SU-DHL-6 (cell line): Measurements from ENCODE around the gene DLL4.

Experiments
- H2AFZ ChIP-seq: fragments of 200-600 bp; sonication (generic); 2 replicates; pipeline ENCODE4 v1.6.1; 2014; ENCODE audit warnings: low read depth, mild to moderate bottlenecking, moderate library complexity, mixed read lengths, antibody characterized with exemption, low read length; ENCODE audit not compliant: severe bottlenecking
- H3F3A ChIP-seq: fragments of 200-600 bp; shearing (Covaris generic); 2 replicates; pipeline ENCODE4 v1.6.0; 2016; ENCODE audit warnings: antibody characterized with exemption, mild to moderate bottlenecking; ENCODE audit not compliant: insufficient read depth
- H3K27ac ChIP-seq: fragments of 200-600 bp; sonication (generic); 2 replicates; pipeline ENCODE4 v1.5.1; 2016; ENCODE audit warnings: low read depth, mild to moderate bottlenecking, low read length, moderate library complexity, mixed read lengths
- H3K27me3 ChIP-seq: fragments of 200-600 bp; sonication (generic), shearing (Covaris generic); 2 replicates; pipeline ENCODE4 v1.6.0; 2014; ENCODE audit warnings: mild to moderate bottlenecking, low read length
- H3K36me3 ChIP-seq: fragments of 200-600 bp; sonication (generic); 2 replicates; pipeline ENCODE4 v1.6.1; 2014; ENCODE audit warnings: mild to moderate bottlenecking, low read length, mixed read lengths
- H3K4me2 ChIP-seq: fragments of 300-600, 200-600 bp; shearing (Covaris generic), sonication (generic); 2 replicates; pipeline ENCODE4 v1.6.0; 2014; ENCODE audit warnings: low read length, low read depth, mild to moderate bottlenecking; ENCODE audit not compliant: poor library complexity, severe bottlenecking
- H3K4me3 ChIP-seq: fragments of 200-600 bp; sonication (generic); 2 replicates; pipeline ENCODE4 v1.5.1; 2014; ENCODE audit warnings: antibody characterized with exemption, low read length, mild to moderate bottlenecking, mixed read lengths; ENCODE audit not compliant: insufficient read depth, poor library complexity, severe bottlenecking
- H3K79me2 ChIP-seq: fragments of 200-600 bp; sonication (generic); 2 replicates; pipeline ENCODE4 v1.6.1; 2014; ENCODE audit warnings: mild to moderate bottlenecking, low read length, moderate library complexity; ENCODE audit not compliant: insufficient read depth
- H3K9ac ChIP-seq: fragments of 200-600 bp; sonication (generic); 2 replicates; pipeline ENCODE4 v1.7.0; 2014; ENCODE audit warnings: mild to moderate bottlenecking, low read length
- H3K9me2 ChIP-seq: fragments of 200-600 bp; sonication (generic); replicated peaks from 2 replicates; pipeline ENCODE4 v1.6.1; 2014; ENCODE audit warnings: low read length; ENCODE audit not compliant: insufficient read depth
- H3K9me3 ChIP-seq: fragments of 200-600 bp; sonication (generic); 2 replicates; pipeline ENCODE4 v1.6.1; 2014; ENCODE audit warnings: low read length, mixed read lengths; ENCODE audit not compliant: insufficient read depth
- H4K20me1 ChIP-seq: fragments of 200-600 bp; sonication (generic); 2 replicates; pipeline ENCODE4 v1.6.1; 2014; ENCODE audit warnings: low read depth, mild to moderate bottlenecking, antibody characterized with exemption, low read length, moderate library complexity, mixed read lengths
- EZH2phosphoT487 ChIP-seq: fragments of 200-600 bp; sonication (generic), shearing (Covaris generic); conservative IDR thresholded peaks from 2 replicates; pipeline ENCODE4 v1.6.1; 2018; ENCODE audit warnings: mild to moderate bottlenecking, antibody characterized with exemption, low read length, moderate library complexity, mixed read lengths
- TF ChIP-seq, protein P1 (sequence below): fragments of 200-600 bp; sonication (generic); IDR thresholded peaks from one replicate; pipeline ENCODE4 v1.5.1; 2017; ENCODE audit warnings: antibody characterized with exemption, mild to moderate bottlenecking, low read length, moderate library complexity; ENCODE audit not compliant: insufficient read depth, poor library complexity, severe bottlenecking

DLL4 gene

GRCh38 chr15:40921949-40922607 lies 7.1 kb upstream of the DLL4 start:
- H3K4me2 ChIP-seq = no peak overlapping the region
- H3K36me3 ChIP-seq = no peaks in the 10 kb centered on the region
- no peak overlapping the region for H2AFZ ChIP-seq
- no peak overlapping the region for H3K27ac ChIP-seq
- H3K9me2 ChIP-seq = no peaks in the 10 kb centered on the region
- H3K27me3 ChIP-seq = no peaks in the 10 kb centered on the region
- no peaks in the 10 kb centered on the region for H3K9me3 ChIP-seq
- no peak overlapping the region for H3K4me3 ChIP-seq
- H4K20me1 ChIP-seq = no peaks in the 10 kb centered on the region
- TF ChIP-seq EZH2phosphoT487 = no peak
- TF ChIP-seq, protein P1, sequence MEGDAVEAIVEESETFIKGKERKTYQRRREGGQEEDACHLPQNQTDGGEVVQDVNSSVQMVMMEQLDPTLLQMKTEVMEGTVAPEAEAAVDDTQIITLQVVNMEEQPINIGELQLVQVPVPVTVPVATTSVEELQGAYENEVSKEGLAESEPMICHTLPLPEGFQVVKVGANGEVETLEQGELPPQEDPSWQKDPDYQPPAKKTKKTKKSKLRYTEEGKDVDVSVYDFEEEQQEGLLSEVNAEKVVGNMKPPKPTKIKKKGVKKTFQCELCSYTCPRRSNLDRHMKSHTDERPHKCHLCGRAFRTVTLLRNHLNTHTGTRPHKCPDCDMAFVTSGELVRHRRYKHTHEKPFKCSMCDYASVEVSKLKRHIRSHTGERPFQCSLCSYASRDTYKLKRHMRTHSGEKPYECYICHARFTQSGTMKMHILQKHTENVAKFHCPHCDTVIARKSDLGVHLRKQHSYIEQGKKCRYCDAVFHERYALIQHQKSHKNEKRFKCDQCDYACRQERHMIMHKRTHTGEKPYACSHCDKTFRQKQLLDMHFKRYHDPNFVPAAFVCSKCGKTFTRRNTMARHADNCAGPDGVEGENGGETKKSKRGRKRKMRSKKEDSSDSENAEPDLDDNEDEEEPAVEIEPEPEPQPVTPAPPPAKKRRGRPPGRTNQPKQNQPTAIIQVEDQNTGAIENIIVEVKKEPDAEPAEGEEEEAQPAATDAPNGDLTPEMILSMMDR = no peak
- no peak overlapping the region for H3K9ac ChIP-seq
- no peaks in the 10 kb centered on the region for H3F3A ChIP-seq
- no peaks in the 10 kb centered on the region for H3K79me2 ChIP-seq

DNA sequence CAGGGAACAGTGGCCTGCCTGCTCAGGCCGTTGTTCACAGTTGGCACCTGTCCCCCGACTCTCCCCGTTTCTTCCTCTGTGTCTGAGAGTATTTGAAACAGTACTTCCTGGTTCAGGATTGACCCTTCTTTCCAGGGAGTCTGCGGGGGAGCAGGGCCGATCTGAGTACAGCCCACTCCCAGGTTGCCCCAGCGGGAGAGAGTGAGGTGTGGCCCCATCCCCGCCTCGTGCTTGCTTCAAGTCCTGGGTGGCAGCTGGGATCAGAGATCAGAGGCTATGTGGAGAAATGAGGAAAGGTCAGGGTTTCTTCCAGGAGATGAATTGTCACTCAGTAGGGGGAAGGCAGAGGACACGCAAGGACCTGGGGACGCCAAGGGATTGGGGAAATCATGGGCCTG lies 6.5 kb upstream of the DLL4 start:
- H4K20me1 ChIP-seq = no peaks in the 10 kb centered on the region
- no peaks in the 10 kb centered on the region for H3F3A ChIP-seq
- H3K9ac ChIP-seq = no peak overlapping the region
- H3K4me2 ChIP-seq = no peak overlapping the region
- H2AFZ ChIP-seq = no peak overlapping the region
- no peak overlapping the region for H3K4me3 ChIP-seq
- TF ChIP-seq, protein P1 = no peak
- TF ChIP-seq EZH2phosphoT487 = no peak
- H3K9me3 ChIP-seq = no peaks in the 10 kb centered on the region
- H3K27ac ChIP-seq = no peak overlapping the region
- no peaks in the 10 kb centered on the region for H3K9me2 ChIP-seq
- H3K27me3 ChIP-seq = no peaks in the 10 kb centered on the region
- no peaks in the 10 kb centered on the region for H3K36me3 ChIP-seq
- no peaks in the 10 kb centered on the region for H3K79me2 ChIP-seq

DNA sequence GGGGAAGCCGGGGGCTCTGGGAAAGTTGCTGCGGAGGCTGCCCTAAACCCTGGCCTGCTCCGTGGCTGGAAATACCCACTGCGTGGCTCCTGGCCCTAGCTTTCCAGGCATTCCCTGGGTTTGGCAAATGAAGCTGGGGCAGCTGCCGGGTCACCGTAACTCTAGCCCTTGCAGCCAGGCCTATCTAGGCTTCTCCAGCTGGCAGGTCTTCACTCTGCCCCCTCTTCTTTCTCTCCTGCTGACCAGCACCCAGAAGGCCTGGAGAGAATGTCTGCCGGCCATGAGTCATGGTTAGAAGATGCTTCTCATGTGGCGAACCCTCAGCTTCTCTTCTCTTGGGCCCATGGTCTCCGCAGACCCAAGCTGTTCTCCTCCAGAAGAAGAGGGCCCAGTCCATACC lies 5.6 kb upstream of the DLL4 start:
- H3K27ac ChIP-seq = no peak overlapping the region
- H4K20me1 ChIP-seq = no peaks in the 10 kb centered on the region
- no peaks in the 10 kb centered on the region for H3K9me2 ChIP-seq
- H3K9ac ChIP-seq = no peak overlapping the region
- no peaks in the 10 kb centered on the region for H3K27me3 ChIP-seq
- no peak overlapping the region for H2AFZ ChIP-seq
- H3K9me3 ChIP-seq = no peaks in the 10 kb centered on the region
- H3K36me3 ChIP-seq = no peaks in the 10 kb centered on the region
- TF ChIP-seq, protein P1 = no peak
- no peak for TF ChIP-seq EZH2phosphoT487
- no peaks in the 10 kb centered on the region for H3K79me2 ChIP-seq
- H3K4me2 ChIP-seq = no peak overlapping the region
- H3F3A ChIP-seq = no peaks in the 10 kb centered on the region
- H3K4me3 ChIP-seq = no peak overlapping the region
